WTC11 (cell line): Measurements from ENCODE around the gene NRP2.

Experiments used
- AR ChIP-seq: fragments of 250-450 bp; sonication (Bioruptor Pico); IDR thresholded peaks from 2 replicates; pipeline ENCODE4 v1.9.0; 2021; ENCODE audit warnings: mild to moderate bottlenecking
- CBFB ChIP-seq: sonication (generic); formaldehyde crosslinking; IDR thresholded peaks from 2 replicates; pipeline ENCODE4 v1.8.1; 2022; ENCODE audit warnings: mild to moderate bottlenecking, low read depth, missing genetic modification reagents
- CTCF ChIP-seq: fragments of 200-600 bp; IDR thresholded peaks from 2 replicates; pipeline ENCODE4 v1.8.0; 2022; ENCODE audit warnings: antibody characterized with exemption
- E2F5 ChIP-seq: sonication (generic); formaldehyde crosslinking; IDR thresholded peaks from 2 replicates; pipeline ENCODE4 v1.8.1; 2022; ENCODE audit warnings: mild to moderate bottlenecking, moderate library complexity, missing genetic modification reagents
- HMGXB4 ChIP-seq: sonication (generic); formaldehyde crosslinking; IDR thresholded peaks from 2 replicates; pipeline ENCODE4 v1.8.1; 2023; ENCODE audit warnings: mild to moderate bottlenecking, moderate library complexity, missing genetic modification reagents
- JUN ChIP-seq: sonication (generic); formaldehyde crosslinking; IDR thresholded peaks from 2 replicates; pipeline ENCODE4 v1.8.0; 2023; ENCODE audit warnings: mild to moderate bottlenecking, missing genetic modification reagents
- MAX ChIP-seq: sonication (generic); formaldehyde crosslinking; IDR thresholded peaks from 2 replicates; pipeline ENCODE4 v1.8.0; 2022; ENCODE audit warnings: mild to moderate bottlenecking, missing genetic modification reagents
- USF2 ChIP-seq: sonication (generic); formaldehyde crosslinking; IDR thresholded peaks from 2 replicates; pipeline ENCODE4 v1.8.1; 2023; ENCODE audit warnings: mild to moderate bottlenecking, missing genetic modification reagents, moderate library complexity
- ZBTB21 ChIP-seq: sonication (generic); formaldehyde crosslinking; IDR thresholded peaks from 2 replicates; pipeline ENCODE4 v1.8.1; 2023; ENCODE audit warnings: mild to moderate bottlenecking, missing genetic modification reagents, borderline replicate concordance
- ZNF121 ChIP-seq: sonication (generic); formaldehyde crosslinking; IDR thresholded peaks from 2 replicates; pipeline ENCODE4 v1.8.0; 2023; ENCODE audit warnings: missing genetic modification reagents

- no peak for TF ChIP-seq MAX (CRISPR knock-in tag)
- no peak for TF ChIP-seq CTCF
- TF ChIP-seq AR (CRISPR knock-in tag): no peak
- TF ChIP-seq CBFB: no peak
- TF ChIP-seq ZBTB21 (CRISPR knock-in tag): no peak
- TF ChIP-seq USF2 (CRISPR knock-in tag): no peak
- TF ChIP-seq HMGXB4 (CRISPR knock-in tag): no peak
- TF ChIP-seq E2F5 (CRISPR knock-in tag): no peak
- TF ChIP-seq JUN (CRISPR knock-in tag): no peak
- no peak for TF ChIP-seq ZNF121 (CRISPR knock-in tag)
Observed at GRCh38 chr2:205835251-205835791, 153.0 kb downstream of the NRP2 start.
